NOMO-1 treated with DMSO at 0.1 percent for 48 hours (cell line): ENCODE results near the gene IQCH.

Experiments
- DNase-seq: peaks from one replicate; lab custom pipeline; 2025; ENCODE audit not compliant: unreplicated experiment; lab: John Stamatoyannopoulos, UW

IQCH gene

DNA sequence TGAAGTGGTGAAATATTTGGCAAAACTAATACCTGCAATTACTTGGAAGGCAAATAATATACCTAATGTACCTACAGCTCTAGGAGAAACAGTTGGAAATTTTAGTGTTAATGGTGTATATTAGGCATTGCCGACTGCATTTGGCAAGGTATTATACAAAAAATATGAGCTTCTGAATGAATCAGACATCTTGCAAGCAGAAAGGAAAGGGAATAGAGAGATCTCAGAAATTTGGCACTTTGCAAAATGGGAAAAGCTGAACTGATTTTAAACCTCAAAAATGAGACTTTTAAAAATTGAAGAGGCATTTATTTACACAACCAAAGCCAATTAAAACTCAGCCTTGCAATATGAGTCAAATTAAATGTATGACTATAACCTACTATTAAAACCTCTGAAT, 226.2 kb downstream of the IQCH start:
- no peak for DNase-seq

DNA sequence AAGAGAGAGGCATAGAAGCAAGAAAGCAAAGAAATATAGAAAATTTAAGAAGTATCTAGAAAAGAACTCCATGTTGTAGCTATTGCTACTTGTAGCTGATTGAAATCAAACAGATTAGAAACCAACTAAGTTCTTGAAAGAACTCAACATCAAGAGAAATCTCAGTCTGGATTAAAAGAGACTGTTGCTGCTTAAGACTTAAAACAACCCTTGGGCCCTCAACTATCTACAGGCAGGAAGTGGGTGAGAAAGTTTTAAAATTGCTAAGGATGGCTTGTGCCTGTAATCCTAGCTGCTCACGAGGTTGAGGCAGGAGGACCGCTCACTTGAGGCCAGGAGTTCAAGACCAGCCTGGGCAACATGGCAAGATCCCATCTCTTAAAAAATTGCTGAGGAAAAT, 227.1 kb downstream of the IQCH start:
- DNase-seq, result no peak

DNA sequence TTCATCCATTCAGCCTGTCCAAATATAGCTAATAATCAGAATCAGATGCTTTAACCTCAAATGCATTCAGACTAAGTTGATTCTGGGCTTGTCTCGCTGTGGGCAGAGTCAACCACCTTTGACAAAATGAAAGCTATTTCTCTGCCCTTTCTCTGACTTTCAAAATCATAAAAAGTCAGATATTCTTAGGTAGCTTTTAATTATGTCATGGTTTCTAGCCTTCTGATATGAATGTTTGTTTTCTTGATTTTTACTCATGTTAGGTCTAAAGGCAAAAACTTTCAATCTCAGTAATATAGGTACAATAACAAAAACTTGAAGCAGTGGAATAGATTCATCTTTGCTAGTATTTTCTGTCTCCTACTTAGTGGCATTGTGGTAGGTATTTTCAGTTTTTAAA, 241.0 kb downstream of the IQCH start:
- DNase-seq, result no peak

DNA sequence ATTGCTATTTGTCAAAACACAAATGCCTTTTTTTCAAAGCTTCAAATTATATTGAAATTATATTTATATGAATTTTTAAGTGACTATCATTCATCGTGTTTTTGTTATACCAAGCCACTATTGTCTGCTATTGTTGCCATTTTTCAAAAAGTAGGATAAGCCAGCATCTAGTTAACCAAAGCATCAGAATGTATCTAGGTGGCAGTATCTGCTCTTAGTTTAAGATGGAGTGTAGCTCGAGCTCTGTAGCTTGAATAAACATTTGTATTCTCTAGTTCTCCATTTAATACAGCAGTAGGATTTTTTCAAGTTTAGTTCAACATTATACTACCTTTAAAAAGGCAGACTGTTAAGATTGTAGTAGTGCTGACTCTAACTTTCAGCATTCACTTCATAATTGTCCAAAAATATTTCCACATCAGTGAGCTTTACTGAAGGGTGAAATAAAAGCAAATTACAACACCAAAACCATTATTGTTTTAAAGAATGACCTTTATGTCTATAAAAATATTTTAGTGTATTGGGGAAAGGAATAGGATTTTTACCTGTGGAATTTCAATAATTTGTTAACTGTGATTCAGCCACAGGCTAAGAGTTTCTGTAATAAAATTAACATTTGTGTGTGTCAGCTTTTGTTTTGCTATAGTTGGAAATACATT, 246.7 kb downstream of the IQCH start:
- peak; percentile 71 for DNase-seq

DNA sequence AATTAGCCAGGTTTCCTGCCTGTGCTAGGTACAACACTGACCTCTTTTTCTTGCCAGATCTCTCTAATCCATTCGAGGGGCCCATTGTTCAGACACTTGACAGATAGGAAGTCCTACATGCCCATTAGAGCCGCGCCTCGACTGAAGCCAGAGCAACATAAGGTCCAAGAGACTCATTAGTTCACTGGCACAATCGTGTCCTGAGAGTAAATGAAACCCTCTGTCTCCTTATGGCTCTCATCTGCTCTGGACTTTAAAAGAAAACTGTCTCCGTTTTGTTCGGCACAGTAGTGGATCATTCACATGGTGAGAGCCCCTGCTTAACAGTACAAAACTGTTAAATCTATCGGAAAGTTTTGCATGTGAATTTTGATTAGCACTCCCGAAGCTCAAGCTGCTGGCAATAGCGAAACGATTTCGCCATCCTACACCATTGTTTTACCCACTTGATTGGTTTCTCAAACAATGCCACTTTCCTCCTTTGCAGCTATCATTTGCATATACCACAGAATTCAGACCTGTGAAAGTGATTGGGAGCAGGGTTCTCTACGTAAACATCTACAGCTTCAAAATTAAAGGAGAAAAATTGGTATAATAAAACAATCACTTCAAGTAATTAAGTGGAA, 247.4 kb downstream of the IQCH start:
- peak; percentile 46 for DNase-seq

DNA sequence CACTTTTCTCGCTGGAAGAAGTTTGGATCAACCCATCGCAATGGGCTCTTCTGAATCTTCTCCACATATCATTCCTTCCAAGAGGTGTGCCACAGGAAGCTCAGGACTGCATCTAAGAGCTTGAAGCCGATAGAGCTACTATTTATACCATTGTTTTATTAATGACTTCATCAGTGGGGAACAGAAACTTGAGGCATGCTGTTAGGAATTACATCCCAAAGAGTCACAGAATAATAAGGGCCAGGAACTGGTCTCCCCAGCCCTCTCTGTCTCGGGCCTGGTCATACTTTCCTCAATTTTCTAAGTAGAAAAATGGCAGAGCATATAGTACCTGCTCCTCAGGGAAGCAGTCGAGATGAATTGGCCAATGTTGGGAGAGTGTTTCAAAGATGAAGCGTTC, 249.5 kb downstream of the IQCH start:
- DNase-seq, result no peak

DNA sequence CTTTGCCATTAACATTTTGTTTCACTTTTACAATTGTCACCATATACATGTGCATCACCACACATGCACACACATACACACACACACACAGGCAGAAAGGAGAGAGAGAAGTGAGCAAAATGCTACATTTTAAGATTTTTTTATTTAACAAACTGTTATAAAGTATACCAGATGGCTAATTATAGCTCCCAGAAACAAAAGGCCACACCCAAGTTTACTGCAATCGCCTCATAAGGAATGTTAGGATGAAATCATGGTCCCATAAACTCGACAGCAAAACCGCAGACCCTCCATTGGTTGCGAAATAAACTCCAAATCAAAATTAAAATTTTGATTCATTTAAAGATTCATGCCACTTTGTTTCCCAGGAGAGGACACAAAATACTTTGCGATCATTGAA, 250.2 kb downstream of the IQCH start:
- DNase-seq, result no peak

DNA sequence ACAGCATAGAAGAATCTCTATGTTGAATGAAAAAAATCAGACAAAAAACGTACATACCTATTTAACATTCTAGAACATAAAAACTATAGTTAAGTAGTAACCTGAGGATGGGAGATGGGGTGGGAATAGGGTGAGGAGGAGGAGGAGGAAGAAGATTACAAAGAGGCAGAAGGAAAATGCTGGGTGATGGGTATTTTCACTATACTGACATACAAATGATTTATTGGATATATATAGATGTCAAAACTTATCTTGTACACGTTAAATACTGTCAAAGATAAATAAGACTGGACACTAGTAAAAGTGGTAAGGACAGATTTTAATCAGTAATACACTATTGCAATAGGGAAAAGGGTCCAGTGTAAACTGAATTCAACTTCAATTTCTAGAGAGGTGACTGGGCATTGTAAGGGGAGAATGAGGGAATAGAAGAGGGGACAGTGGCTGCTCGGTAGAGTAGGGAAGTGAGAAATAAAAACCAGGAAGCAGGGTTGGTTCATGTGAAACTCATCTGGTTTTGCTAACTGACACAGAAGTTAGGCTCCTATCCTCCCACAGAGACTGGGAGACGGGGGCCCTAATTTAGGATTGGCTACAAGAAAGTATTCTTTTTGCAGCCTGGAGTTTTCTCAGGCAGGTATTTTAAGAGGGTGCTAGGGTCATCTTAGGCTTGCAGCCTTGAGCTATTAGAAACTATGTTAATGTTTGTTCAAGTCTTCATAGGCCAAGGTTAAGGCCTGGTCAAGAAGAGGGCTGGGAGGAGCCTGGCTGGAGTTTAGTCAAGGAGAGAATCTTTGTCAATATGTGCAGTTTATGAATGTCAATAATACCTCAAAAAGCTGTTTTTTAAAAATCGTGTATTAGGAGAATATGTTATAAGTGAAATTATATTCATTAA, 251.3 kb downstream of the IQCH start:
- peak; percentile 76 for DNase-seq

DNA sequence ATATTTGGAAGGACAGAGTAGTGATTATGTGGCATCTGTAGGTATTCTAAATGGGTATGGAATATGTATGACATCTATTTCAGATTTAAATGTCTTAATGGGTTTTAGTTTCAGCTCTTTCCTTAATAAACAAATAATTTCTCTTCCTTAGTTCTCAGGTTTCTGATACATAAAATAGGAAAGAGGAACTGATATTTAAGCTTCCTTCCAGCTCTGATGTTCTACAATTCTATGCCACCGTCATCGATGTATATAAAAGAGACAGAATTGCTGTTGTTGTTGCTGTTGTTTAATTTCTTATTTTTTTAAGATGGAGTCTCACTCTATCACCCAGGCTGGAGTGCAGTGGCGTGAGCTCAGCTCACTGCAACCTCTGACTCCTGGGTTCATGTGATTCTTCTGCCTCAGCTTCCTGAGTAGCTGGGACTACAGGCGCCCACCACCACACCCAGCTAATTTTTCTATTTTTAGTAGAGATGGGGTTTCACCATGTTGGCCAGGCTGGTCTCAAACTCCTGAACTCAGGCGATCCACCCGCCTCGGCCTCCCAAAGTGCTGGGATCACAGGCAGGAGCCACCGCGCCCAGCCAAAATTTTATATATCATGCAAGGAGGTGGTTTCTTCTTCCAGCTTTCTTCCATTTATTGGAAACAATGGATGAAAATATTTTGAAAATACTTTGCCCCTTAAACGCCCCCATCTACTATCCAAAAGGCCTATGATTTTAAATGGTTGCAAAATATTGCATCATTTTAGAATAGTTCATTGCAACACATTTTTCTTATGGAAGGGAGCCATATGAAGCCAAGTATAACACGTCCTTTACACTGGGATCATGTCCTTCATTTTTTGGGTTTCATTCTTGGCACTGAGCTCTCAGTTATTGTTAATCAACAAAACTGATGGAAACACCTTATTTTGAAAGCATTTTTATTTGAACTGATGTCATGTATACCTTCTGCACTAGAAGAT, 252.5 kb downstream of the IQCH start:
- peak; percentile 63 for DNase-seq

DNA sequence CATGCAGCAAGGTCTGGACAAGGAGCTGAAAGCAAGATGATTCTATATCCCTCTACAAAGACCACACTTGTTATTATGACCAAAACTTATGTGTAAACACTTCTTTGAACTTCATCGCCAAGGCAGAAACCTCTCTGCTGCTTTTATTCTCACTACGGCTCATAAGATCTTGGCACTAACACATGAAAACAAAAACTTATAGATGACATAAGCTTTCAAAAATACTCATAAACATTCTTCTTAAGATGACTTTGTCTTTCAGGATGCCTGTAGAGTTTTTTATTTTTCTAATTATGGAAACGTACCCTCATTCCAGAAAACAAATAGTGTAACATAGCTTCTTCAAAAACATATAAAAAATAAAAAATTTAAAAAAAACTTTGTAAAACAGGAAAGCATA, 253.8 kb downstream of the IQCH start:
- no peak for DNase-seq

DNA sequence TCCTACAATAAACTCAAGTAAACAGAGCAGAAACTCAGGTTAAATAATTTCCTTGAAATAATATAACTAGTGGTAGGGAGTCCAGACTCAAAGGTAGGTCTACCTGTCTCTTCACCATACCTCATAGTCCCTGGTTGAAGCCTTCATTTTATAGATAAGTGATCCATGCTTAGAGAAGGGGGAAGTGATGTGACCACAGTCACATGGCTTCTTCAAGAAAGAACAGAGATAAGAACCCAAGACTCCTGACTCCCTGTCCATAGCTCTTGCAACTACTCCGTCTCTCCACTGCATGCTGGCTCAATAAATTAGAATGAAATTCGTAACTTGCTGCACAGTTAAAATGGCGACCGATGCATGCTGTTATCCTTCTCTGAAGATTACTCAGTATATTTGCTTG, 255.3 kb downstream of the IQCH start:
- no peak for DNase-seq

DNA sequence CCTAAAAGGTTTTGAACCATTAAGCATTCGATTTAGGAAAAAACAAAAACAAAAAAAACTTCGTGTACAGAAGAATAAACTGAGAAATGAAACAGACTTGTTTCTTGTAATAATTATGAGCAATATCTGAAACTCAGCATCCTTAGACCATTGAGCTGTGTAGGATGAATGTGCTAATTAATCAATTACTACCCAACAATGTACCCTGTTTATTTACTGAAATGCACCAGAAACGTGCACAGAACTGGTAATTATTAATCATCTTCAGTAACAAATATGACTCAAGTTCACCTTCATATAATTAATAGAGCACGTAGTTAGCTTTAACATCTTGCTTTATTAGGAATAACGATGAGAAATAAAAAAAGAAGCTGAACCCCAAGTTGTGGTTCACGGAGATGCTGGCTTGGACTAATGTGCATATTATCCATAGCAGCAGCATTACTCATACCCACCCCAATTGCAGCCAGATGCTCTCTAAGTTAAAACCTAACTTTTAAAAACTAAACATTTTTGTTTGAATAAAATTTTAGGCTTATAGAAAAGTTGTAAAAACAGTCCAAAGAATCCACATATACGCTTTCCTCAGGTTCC, 256.1 kb downstream of the IQCH start:
- DNase-seq, result no peak

DNA sequence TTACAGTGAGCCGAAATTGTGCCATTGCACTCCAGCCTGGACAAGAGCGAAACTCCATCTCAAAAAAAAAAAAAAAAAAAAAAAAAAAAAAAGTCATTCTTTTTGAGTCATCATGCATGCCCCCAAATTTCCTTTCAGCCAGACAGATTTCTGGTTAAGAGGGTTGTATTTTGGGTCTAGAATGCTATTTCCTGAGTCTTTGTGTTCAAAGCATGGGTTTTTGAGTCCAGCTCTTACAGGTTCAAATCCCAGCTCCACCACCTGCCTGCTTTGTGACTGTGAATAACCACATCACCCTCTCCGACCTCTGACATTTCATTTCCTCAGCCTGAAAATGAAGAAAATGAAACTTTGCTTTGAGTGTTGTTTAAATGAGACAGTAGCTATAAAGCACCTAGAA, 257.0 kb downstream of the IQCH start:
- no peak for DNase-seq

DNA sequence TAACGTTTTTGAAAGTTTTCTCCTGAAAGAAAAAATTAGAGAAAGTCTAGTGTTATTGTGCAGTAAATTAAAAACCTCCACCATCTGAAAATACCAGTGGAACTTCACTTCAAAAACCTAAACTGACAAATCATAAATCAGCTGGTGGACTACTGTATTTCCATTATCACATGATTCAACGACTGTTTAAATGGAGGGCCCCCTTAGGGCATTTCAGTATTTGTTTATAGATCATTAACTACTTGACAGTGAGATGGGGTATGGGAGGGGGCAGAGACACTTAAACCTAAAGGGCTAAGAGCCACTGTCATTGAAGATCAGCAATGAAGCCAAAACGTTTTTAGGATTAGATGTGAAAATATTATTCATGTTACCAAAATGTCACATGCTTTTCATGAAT, 257.6 kb downstream of the IQCH start:
- no peak for DNase-seq

DNA sequence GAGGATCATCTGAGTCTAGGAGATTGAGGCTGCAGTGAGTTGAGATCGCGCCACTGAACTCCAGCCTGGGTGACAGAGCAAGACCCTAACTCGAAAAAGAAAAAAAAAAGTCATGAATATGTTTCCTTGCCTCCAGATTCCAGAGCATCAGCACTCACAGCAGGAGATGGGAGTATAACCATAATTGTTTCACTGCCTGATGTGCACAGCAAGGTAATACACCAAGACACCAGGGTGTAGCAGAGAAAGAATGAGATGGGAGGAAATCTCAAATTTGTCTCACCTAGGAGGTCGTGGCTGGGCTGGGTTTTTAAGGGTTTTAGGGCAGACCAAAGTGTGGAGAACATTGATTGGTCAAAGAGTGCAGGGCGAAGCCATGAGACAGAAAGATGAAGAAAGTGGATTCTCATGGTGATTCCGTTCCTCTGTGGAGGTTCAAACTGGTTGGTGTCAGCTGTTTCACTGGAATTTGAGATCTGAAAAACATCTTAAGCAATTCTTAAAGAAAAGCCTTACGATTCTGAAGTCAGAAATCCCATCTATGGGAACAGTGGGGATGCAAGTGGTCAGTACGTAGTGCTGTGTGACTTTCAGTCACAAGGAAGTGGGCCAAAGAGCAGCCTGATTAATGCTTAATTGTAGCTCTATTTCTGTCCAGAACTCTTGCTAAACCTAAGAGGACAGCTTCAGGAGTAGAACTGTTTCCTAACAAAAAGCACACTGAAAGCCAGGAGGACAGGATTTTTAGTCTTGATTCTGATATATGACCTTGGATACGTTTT, 258.5 kb downstream of the IQCH start:
- DNase-seq, result no peak

DNA sequence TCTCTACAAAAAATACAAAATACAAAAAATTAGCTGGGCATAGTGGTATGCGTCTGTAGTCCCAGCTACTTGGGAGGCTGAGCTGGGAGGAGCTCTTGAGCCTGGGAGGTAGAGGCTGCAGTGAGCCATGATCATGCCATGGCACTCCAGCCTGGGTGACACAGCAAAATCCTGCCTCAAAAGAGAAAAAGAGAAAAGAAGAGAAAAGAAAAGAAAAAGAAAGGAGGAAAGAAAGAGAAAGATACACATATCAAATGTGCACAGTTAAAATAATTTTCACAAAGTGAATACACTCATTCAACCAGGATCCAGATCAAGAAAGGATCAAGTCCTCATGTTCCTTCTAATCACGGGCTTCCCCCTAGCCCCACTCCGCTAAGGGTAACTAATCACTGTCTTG, 260.5 kb downstream of the IQCH start:
- no peak for DNase-seq

DNA sequence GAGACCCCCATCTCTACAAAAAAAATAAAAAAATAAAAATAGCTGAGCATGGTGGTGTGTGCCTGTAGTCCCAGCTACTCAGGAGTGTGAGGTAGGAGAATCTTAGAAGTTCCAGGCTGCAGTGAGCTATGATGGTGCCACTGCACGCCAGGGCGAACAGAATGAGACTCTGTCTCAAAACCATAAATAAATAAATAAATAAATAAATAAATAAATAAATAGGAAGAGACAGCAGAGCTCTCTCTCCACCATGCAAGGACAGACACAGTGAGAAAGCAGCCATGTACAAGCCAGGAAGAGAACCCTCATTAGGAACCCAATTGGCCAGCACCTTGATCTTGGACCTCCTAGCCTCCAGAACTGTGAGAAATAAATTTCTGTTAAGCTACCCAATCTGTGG, 261.0 kb downstream of the IQCH start:
- DNase-seq, result no peak

DNA sequence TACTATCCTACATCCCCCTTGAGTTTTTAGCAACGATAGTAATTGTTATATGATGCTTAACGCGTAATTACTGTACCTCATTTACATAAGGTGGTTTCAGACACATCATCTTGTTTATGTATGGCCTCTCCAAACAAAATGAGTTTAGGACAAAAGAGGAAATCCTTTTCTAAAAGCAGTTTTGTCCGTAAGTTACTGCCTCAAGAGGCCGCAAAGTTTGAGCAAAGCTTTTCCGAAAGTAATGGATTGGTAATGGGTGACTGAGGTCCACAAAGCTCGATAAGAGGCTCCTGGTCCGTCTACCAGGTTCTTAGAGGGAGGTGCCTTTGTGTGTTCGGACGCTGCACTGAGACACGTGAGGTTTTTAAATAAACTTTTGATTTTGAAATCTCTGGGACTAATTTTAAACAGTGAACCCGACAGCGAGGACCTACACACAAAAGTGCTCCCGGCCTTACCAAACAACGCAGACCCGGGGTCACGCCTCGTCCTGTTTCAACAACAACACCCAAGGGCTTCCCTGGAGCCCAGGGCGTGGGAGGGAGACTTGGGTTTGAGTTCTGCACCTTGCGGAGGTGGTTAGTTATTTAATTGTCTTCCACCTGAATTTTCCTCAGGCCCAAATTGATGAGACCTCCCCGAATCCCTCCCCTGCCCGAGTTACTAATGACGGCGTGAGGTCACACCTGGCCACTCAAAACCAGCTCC, 265.9 kb downstream of the IQCH start:
- DNase-seq, result peak; percentile 68
